SW480 (cell line): ENCODE results near the gene DENND5B.
"Not testable (repeated sequence)": the region's sequence is repeated elsewhere in the genome, so short reads cannot be mapped to it uniquely, and the experiment has no call there.

Experiments used
- DNase-seq: peaks from one replicate; pipeline ENCODE4 v3.0.0-alpha.2; 2016; ENCODE audit warnings: low spot score

DENND5B gene

GRCh38 chr12:31557707-31558106, 33.2 kb downstream of the DENND5B start:
- DNase-seq = peak; percentile 26

DNA sequence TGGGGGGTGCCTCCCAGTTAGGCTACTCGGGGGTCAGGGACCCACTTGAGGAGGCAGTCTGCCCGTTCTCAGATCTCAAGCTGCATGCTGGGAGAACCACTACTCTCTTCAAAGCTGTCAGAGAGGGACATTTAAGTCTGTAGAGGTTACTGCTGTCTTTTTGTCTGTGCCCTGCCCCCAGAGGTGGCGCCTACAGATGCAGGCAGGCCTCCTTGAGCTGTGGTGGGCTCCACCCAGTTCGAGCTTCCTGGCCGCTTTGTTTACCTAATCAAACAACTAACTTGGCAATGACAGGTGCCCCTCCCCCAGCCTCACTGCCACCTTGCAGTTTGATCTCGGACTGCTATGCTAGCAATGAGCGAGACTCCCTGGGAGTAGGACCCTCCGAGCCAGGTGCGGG, 35.5 kb downstream of the DENND5B start:
- DNase-seq = not testable (repeated sequence)

DNA sequence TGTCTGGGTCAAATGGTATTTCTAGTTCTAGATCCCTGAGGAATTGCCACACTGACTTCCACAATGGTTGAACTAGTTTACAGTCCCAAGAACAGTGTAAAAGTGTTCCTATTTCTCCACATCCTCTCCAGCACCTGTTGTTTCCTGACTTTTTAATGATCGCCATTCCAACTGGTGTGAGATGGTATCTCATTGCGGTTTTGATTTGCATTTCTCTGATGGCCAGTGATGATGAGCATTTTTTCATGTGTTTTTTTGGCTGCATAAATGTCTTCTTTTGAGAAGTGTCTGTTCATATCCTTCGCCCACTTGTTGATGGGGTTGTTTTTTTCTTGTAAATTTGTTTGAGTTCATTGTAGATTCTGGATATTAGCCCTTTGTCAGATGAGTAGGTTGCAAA, 40.3 kb downstream of the DENND5B start:
- not testable (repeated sequence) for DNase-seq

- DNase-seq = no peak
Measured at GRCh38 chr12:31536672-31537071, 54.3 kb downstream of the DENND5B start.

DNA sequence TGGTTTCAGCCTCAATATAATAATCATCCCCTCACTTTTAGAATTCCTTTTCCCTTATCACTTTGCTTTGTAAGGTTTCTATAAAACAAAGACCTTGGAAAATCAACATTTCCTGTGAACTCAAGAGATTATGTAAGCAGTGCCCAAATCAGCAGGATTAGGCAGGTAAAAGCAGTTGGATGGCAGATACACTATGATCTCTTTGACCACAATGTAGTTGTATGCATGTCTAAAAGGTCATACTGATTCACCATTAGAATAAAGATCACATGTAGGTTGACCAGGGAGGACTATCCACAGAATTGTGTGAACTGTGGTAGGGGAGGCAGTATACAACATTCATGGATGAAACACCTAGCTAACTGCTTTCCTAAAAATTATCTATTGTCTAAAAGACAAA, 57.5 kb downstream of the DENND5B start:
- no peak for DNase-seq

DNA sequence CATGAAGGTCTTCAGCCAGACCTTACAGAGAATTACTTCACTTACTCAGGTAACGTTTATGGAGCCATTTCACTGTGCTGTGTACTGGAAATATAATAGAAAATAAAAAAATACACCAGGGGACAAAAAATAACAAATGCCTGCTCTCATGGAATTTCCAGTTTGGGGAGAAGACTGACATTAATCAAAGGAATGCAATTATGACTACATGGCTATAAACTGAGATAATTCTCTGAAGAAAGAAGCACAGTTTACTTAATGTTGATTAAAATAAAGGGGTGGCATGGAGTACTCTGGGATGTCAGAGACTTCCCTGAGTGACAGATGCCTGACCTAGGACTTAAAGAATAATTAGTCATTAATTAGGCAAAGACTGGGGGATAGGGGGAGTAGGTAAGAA, 59.0 kb downstream of the DENND5B start:
- no peak for DNase-seq

- DNase-seq = no peak
Measured at GRCh38 chr12:31528095-31528494, 62.8 kb downstream of the DENND5B start.

DNA sequence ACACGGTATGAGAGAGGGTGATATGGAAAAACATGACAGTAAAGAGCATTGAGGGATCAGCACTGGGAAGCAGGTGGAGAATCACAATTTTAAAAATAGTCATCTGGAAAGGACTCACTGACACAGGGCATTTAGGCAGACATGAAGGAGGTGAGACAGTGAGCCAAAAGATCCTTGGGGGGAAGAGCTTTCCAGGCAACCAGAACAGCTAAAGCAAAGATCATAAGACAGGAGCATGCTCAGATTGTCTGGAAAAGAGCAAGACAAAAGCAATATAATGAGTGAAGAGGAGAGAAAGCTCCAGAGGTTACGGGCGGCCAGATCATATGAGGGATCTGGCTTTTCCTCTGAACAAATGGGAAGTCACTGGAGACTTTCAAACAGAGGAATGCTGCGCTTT, 63.9 kb downstream of the DENND5B start:
- DNase-seq = no peak

GRCh38 chr12:31526158-31526546, 64.8 kb downstream of the DENND5B start:
- no peak for DNase-seq

DNA sequence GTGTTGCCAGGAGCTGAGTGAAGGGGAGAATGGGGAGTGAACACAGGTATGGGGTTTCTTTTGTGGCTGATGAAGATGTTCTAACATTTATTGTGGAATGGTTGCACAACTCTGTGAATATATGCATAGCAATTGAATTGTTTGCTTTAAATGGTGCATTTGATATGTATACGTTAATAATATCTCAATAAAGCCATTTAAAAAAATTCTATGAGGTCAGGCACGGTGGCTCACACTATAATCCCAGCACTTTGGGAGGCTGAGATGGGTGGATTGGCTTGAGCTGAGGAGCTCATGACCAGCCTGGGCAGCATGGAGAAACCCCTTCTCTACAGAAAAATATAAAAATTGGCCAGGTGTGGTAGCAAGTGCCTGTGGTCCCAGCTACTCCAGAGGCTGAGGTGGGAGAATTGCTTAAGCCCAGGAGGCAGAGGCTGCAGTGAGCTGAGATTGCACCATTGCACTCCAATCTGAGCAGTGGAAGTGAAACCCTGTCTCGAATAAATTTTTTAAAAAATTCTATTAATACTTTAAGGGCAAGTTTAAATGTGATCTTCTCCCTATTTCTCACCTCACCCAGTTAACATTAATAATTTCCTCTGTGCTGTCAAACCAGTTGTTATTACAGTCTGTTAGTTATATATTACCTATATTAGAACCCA, 65.3 kb downstream of the DENND5B start:
- no peak for DNase-seq

- peak; percentile 58 for DNase-seq
Measured at GRCh38 chr12:31524791-31525495, 66.0 kb downstream of the DENND5B start.

GRCh38 chr12:31523306-31523705, 67.6 kb downstream of the DENND5B start:
- no peak for DNase-seq

DNA sequence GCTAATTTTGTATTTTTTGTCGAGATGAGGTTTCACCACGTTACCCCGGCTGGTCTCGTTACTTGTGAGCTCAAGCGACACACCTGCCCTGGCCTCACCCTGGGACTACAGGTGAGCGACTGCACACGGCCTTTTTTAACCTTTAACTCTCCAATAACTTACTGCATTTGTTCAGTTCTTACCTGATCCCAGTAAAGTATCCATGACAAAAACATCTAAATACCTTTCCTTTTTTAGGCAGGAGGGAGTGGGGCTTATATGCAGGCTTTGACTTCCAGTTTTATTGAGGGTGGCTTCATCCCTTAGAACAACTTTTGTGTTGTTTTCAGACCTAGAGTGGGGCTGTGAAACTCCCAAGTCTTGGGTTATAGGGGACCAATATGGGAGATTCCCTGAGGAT, 68.3 kb downstream of the DENND5B start:
- no peak for DNase-seq

- DNase-seq = no peak
Measured at GRCh38 chr12:31521964-31522363, 69.0 kb downstream of the DENND5B start.

DNA sequence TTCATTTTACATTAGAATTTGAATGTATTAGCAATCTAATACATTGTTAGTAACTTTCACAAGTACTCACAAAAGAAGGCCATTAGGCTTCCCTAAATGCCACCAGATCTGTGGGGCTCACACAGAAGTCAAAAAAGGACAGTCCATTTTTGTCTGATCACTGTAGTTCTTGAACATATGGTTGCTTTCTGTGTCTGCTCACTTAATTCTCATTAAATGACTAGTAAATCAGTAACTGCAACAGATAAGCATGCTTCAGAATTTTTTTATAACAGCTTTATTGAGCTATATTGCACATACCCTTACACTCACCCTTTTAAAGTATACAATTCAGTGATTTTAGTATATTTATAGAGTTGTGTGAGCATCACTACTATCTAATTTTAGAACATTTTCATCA, 71.4 kb downstream of the DENND5B start:
- DNase-seq = no peak

DNA sequence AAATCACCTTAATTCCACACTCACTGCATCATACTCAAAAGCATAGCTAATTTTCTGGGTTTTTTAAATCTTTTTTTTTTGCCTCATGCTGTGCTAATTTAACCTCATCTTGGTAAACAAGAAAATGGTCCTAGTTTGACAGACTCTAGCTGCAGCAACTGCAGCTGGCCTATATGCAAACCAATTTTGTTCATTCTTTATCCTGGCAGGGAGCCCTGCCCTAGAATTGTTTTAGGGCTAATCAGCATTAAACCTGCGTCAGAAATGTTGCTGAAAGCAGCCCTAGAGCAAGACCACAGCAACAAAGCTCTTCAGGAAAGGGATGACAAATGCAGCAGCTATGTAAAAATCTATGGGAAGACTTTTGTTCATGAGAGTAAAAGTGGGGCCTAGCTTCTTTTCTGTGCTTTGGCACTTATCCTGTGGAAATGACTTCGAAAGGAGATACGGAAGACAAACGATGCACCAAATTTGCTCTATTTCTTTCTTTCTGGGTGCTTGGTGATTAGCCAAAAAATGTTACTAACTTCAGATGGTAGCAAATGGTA, 72.2 kb downstream of the DENND5B start:
- DNase-seq = peak; percentile 46

- DNase-seq = no peak
Measured at GRCh38 chr12:31517994-31518393, 72.9 kb downstream of the DENND5B start.

- DNase-seq = no peak
Measured at GRCh38 chr12:31516702-31517101, 74.2 kb downstream of the DENND5B start.

- no peak for DNase-seq
Measured at GRCh38 chr12:31514912-31515311, 76.0 kb downstream of the DENND5B start.

- no peak for DNase-seq
Measured at GRCh38 chr12:31510034-31510433, 80.9 kb downstream of the DENND5B start.

GRCh38 chr12:31508436-31509150, 82.3 kb downstream of the DENND5B start:
- no peak for DNase-seq

- DNase-seq = no peak
Measured at GRCh38 chr12:31507966-31508365, 83.0 kb downstream of the DENND5B start.
